ENCODE results near the gene TOM1L2. TPM values are rescaled to one million over a fixed set of nuclear protein-coding genes. Genes with fewer than 3 reads are reported as not detected.
"Not testable (repeated sequence)": the region's sequence is repeated elsewhere in the genome, so short reads cannot be mapped to it uniquely, and the experiment has no call there.

TOM1L2 gene
- total RNA-seq, 1 donor from 2014 or later, result 119 TPM

DNA sequence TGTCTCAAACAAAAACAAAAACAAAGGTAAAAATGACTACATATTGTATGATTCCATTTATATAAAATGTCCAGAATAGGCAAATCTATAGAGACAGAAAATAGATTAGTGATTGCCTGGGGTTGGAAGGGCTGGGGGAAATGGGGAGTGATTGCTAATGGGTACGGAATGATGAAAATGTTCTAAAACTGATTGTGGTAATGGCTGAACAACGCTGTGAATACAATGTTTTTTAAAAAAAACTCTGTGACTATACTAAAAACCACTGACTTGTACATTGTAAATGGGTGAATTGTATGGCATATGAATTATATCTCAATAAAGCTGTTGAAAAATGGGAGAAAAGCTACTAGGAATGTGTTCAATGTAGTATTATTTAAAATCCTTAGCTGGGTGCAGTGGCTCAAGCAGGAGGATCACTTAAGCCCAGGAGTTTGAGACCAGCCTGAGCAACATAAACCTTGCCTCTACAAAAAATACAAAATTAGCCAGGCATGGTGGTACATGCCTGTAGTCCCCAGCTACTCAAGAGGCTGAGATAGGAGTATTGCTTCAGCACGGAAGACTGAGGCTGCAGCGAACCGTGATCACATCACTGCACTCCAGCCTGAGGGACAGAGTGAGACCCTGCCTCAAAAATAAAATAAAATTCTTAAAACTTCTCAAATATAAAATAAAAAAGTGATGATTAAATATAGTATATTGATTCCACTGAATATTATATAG lies 47.9 kb downstream of the TOM1L2 start:
- no peak for DNase-seq (ENCODE audit: low spot score)

DNA sequence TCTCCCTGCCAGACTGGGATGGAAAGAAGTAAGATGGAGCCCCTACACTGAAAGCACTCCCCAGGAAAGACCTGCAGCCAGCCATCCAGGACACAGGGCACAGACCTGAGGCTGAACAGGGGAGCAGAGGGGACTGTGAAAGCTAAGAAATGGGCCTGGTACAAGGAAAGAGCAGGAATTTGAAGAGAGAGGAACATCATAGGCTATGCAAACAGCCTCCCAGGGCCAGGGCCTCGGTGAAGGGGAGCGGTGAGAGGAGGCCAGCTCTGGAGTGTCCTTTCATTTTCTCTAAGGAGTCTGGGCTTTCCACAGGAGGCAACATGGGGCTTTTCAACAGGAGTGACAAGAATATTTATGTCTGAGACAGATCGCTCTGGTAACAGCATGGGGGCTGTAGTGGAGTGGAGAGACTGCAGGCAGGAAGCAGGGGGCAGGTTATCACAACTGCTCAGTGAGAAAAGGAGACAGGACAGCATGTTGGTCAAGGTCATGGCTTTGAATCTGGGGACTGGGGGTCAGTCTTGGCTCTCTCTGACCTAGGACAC lies 50.1 kb downstream of the TOM1L2 start:
- no peak for DNase-seq (ENCODE audit: low spot score)

DNA sequence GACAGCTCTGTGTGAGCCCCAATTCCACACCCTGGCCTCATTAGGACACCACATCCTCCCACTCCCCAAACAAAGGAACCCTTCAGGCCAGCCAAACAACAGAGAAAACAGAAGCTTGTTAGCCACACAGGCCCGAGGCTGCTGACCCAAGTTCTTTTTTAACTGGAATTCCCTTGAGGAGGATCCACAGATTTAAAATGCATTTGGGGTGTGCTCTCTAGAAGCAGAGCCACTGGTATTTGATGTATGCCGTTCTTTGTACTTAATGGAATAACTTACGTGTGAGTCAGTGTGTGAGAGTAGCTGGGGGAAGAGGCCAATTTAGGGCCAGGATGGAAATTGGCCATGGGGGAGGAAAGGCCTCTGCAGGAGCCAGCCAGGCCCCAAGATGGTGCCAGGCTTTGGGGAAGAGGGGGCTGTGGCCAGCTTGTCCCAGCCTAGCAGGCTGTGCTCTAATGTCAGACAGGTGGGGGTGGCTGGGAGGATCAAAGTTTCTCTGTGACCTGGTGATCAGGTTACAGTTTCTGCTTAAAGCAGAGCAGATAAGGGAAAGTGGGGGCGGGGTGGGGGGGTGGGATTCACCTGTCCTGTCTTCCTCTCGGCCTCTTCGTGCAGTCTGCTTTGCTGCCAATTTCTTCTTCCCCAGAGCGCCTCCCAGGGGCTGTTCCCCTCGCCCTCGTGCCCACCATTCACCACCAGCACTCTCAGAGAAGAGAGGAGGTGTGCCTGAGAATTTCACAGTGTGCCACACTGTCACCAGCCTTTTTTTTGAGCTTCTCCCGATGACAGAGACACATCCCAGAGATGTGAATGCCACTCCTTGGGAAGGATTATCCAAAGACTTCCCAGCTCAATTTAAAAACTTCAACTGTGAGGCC lies 50.8 kb downstream of the TOM1L2 start:
- no peak for DNase-seq (ENCODE audit: low spot score)

DNA sequence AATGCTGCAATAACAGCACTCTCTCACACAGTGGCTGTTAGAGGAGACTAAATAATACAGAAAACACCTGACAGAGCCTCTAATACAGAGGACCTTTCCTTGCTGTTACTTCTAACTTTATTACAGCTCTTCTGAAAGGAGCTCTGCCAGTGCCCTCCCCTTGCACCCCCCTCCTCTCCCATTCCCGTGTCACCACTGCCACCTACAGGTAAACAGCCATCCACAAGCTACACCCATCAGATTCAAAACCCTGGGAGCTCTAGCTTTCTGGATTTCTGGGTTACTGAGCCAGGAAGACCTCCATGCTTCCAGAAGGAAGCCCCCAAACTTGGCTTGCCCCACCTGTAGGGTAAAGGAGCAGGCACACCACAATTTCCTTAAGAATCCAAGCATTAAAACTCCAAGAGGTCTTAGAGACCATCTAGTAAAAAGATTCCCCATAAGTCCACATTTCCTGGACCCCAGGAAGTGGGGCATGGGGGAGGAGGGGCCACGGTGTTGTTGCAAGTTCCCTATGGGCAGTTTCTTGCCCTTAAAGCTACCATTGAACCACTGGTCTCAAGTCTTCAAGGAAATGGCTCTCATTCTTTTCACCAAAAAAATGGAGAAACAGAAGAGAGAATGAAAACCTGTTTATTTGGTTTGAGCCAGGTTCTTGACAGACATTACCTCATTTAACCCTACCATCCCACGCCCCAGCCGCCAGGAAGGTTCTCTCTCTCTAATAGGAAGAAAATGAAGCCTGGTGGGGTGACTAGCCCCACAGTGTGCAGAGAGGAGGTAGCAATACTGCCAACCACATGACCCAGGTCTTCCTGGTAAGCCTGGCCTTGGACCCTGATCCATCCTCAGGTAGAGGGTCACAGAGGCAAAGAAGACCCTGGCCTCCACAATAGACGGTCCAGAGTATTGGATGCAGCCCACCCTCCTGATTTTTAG lies 52.8 kb downstream of the TOM1L2 start:
- peak; percentile 81 for DNase-seq (ENCODE audit: low spot score)

DNA sequence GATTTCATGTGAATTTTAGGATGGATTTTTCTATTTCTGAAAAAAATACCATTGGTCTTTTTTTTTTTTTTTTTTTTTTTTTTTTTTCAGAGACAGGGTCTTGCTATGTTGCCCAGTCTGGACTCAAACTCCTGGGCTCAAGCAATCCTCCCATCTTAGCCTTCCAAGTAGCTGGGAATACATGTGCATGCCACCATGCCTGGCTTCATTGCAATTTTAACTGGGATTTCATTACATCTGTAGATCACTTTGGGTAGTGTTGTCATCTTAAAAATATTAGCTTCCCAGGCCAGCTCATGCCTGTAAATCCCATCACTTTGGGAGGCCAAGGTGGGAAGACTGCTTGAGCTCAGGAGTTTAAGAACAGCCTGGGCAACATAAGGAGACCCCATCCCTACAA lies 54.8 kb downstream of the TOM1L2 start:
- DNase-seq (ENCODE audit: low spot score), result no peak

DNA sequence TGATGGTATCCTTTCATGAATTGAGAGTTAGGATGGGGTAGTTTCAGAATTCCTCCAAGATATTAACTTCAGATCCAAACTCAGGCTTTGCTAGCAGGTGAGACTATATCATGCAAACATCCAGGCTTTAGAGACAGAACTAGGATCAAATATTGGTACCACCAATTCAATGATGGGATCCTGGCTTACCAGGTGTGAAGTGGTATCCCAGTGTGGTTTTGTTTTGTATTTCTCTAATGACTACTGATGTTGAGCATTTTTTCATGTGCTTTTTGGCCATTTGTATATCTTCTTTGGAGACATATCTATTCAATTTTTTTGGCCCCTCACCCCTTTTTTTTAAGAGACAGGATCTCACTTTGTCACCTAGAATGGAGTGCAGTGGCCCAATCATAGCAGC lies 57.0 kb downstream of the TOM1L2 start:
- DNase-seq (ENCODE audit: low spot score), result no peak

DNA sequence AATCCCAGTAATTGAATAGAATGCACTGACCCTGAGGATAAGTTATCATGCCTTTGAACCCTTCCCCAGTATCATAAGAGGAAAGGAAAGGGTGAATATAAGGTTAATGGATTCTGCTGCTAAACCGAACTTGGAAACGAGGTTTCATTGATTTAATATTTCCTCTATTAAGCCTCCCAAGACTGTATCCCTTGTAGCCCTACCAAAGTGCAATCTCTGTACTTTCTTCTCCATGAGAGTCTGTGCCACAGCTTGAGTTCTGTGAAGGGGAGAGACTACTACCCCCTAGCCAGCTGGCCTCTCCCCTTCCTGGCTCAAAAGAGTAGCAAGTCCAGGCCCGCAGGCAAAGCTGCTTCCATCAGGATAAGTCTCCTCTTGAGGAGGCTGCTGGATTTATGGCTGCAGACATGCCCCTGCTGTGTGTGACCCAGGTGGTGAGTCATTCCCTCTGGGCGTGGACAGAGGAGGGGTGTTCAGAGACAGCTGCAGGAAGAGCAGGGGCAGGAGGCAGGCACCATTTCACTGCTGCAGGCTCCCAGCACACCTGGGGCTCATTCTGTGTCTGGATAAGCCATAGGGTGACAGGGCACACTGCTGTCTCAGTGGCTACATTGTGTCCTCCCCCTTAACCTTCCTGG lies 58.4 kb downstream of the TOM1L2 start:
- peak; percentile 90 for DNase-seq (ENCODE audit: low spot score)

DNA sequence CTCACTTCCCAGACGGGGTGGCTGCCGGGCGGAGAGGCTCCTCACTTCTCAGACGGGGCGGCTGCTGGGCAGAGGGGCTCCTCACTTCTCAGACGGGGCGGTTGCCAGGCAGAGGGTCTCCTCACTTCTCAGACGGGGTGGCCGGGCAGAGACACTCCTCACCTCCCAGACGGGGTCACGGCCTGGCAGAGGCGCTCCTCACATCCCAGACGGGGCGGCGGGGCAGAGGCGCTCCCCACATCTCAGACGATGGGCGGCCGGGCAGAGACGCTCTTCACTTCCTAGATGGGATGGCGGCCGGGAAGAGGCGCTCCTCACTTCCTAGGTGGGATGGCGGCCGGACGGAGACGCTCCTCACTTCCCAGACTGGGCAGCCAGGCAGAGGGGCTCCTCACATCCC lies 59.9 kb downstream of the TOM1L2 start:
- DNase-seq (ENCODE audit: low spot score), result not testable (repeated sequence)

DNA sequence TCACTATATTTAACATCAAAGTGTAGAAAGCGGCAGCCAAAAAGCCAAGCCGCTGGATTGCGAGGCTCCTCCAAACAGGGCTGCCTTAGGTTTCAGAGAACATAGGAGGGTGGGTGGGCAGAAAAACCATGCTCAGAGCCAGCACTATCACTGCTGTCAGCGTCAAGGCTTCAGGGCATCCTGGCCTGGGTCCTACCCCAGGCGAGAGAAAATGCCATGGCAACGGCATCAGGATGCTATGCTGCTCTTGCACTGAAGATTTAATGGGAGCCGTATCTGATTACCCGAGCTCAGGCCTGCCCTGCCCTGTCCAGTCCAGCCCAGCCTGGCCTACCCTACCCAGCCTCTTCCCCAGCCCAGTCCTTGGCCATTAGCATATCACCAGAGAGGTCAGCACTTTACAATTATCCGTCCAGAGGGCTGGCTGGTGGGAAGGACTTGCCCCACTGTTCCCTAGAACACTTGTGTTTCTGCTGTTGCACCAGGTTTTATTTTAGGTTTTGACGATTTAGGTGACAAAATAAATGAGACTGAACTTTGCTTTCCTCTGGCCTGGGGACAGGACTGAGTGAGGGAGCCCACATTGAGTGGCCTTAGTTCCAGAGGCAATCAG lies 61.1 kb downstream of the TOM1L2 start:
- DNase-seq (ENCODE audit: low spot score), result no peak

DNA sequence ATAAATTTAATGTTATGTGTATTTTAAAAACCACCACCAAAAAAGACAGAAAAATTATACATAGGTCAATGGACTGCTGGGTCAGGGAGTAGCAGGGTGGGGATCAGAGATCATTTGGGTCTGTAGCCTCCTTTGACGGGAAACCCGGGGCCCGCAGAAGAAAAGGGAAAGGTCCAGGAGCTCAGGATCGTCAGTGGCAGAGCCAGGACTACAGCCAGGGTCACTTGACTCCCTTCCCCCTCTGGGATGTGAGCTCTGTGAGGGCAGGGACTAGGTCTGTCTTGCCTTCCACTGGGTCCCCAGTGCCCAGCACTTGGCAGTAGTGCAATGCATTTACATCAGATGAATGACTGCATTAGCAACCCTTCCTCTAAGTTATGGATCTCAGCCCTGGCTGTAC lies 62.1 kb downstream of the TOM1L2 start:
- no peak for DNase-seq (ENCODE audit: low spot score)

DNA sequence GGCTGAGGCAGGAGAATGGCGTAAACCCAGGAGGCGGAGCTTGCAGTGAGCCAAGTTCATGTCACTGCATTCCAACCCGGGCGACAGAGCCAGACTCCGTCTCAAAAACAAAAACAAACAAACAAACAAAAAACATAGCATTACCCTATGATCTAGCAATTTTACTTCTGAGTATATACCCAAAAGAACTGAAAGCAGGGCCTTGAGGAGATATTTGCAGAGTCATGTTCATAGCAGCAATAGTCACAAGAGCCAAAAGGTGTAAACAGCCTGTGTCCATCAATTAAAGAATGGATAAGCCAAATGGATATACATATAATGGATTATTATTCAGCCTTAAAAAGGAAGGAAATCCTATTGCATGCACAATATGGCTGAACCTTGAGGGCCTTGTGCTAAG lies 63.1 kb downstream of the TOM1L2 start:
- DNase-seq (ENCODE audit: low spot score), result no peak

DNA sequence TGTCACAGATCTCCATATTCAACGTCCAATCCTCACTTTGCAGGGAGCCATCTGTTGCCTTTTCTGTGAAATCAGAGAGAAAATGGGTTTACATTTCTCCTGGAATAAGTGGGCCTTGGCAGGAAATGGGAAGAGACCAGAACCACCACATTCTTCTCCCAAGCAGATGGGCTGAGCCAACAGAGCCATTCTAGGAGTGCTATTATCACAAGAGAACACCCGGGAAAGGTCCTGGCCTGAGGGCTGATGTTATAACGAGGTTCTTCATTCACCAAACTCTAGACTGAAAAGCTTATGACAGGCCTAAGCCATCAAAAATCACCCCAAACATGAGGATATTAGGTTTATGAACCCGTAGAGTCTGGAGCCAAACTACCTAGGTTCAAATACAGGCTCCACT lies 64.7 kb downstream of the TOM1L2 start:
- DNase-seq (ENCODE audit: low spot score), result no peak

DNA sequence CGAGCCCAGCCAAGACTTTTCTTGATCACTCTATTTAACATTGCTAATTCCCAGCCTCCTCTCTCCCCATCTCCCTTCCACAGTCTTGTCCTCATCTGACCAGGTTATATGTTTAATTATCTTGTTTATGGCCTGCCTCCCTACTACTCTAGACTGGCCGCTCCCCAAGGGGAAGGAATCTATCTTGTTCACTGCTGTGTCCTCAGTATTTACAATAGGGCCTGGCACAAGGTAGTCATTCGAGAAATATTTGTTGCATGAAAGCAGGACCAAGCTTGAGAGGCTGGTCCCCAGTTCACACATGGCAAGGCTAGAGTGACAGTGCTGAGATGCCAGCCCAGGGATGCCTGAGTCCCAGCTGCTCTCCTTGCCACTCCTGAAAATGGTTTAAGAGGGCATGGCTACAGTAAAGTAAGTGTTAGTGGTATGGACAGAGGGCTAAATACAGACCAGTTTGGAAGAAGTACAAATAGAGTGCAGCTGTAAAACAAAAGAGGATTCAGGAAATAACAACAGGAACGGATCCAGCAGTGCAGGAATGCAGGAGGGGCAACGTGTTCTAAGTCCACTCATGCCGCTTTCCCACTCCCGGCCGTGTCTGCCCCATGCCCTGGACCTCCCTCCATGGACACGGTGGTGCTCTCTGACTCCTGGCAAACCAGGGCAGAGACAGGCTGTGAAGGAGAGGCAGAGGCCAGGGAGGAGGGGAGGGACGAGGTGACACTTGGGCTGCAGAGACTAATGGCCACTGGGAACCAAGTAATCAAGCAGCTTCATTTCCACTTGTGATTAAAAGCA lies 65.6 kb downstream of the TOM1L2 start:
- DNase-seq (ENCODE audit: low spot score), result no peak

DNA sequence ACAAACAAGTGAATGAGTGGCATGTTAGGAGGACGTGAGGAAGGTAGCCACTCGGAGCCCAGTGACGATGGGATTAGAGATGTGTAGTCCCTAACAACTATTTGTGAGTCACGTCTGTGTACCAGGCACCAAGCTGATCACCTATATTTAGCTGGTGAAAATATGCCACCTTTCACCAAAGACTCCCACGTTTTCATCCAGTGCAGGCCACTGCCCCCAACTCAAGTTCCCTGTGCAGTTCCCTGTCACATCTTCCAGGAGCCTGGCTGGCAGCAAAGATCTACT lies 67.2 kb downstream of the TOM1L2 start:
- no peak for DNase-seq (ENCODE audit: low spot score)

DNA sequence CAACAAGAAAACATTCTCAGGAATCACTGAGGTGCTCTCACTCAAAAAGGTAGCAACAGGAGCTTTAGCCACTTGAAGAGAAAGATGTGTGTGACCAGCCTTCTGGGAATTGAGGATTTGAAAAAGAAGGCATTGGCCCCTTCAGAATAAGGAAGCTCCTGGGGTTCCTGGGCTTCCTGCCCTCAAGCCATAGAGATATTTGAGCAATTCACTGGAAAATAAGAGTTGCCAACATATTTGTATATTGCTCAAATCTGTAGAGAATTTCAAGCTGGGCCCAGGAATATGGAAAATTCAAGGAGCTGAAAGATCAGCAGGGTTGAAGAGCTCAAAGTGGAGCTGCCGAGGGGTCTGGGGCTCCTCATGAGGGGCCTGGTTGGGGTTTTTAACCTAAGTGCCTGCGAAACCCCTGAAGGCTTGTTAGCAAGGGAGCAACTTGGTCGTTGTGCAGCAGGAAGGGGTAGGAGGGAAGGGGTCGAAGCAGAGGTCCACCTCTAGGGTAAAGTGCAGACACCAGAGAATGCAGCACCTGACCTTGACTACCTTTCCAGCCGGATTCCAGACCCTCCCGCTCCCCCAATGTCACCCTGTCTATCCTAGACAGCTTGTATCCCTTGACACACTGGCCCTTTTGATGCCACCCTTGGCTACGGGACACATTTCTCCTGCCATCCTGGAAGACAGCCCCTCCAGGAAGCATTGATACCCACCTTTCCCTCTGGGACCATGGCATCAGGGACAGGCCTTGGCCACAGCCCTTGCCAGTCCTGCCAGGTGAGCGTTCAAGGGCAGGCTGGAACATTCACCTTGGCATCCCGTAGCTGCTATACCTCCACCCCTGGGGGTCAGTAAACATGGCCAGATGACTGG lies 67.8 kb downstream of the TOM1L2 start:
- no peak for DNase-seq (ENCODE audit: low spot score)

DNA sequence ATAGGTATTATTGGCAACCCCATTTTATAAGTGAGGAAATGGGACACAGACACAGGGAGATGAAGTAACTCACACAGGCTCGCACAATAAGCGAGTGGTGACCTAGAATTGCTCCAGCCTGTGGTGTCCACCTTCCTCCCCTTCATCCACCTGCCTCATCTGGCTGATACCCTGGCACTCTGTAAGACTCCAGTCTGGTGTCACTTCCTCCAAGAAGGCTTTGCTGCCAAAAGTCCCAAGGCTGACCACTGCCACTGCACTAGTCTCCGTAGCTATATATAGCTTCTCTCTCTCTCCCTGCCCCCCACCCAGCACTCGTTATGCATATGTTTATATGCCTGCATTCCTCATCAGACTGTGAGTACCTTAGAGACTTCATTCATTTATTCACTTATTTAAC lies 69.3 kb downstream of the TOM1L2 start:
- DNase-seq (ENCODE audit: low spot score), result no peak

DNA sequence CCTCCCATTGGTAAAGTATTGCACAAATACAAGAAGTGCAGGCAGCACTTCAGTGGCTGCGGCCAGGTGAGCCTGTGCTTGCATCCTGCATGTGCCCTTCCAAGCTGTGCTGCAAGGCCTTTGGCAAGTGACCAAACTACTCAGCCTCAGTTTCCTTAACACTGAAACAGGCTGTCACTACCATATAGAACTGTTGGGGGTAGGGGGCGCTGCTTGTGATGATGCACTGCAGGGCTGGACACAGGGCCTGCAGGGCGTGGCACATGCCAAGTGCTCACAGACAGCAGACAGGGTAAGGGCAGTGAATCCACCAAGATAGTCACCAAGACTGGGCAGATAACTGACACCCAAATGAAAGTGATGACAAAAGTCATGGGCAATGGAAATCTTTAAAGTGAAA lies 69.8 kb downstream of the TOM1L2 start:
- no peak for DNase-seq (ENCODE audit: low spot score)

DNA sequence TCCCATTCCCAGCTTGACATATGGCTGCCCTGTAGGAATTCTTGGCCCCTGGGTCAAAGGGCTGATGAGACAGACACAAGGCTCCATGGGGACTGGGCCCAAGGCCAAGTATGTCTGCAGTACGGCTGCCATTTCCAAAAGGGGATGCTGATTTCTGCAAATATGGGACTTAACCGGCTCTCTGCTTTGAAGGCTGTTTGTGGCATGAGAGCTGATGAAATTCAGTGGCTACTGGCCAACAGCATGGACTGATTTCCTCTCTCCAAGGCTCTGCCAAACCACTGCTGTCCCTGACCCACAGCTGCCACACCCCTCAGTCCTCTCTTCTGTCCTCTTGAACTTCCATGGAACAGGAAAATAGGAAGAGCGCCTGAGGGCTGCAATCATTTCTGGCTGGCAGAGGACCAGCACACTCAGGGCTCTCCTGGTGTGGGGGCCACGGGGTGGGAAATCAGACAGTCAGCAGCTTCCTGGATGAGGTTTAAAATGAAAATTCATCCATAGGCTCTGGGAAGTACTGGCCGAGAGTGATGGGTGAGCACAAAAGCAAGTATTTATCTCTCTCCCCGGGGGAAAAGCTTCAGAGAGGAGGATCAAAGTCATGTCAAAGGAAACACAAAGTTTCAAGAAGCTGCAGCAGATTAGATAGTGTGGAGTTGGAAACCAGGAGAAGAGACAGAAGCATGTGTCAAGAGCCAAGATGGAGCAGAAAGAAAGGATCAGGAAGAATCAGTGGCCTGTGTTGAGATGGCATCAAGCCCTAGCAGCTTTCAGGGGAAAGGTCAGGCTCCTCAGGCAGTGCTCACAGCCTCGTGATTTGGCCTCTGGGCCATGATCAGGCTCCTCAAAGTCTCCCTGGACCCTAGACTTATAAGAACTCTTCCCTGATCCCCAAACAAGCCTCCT lies 71.3 kb downstream of the TOM1L2 start:
- peak; percentile 88 for DNase-seq (ENCODE audit: low spot score)

Data from ureter (tissue), 1 donor.